ENCODE results near the gene ADGRV1. TPM values are rescaled to one million over a fixed set of nuclear protein-coding genes. Genes with fewer than 3 reads are reported as not detected.
"Not testable (repeated sequence)": the region's sequence is repeated elsewhere in the genome, so short reads cannot be mapped to it uniquely, and the experiment has no call there.

Gene ADGRV1
- total RNA-seq, 1 donor from 2014 or later: 18.2 TPM

- no peak for TF ChIP-seq CTCF (IDR thresholded peaks at IDR 0.05; ENCODE audit: partially characterized antibody, unreplicated experiment)
- H3K9me3 Mint-ChIP-seq (ENCODE audit: unreplicated experiment): peaks cover 4% of the 10 kb centered on the region
- H3K4me3 Mint-ChIP-seq (ENCODE audit: unreplicated experiment): no peak overlapping the region
- peaks cover 10% of the 10 kb centered on the region for H3K27me3 Mint-ChIP-seq (ENCODE audit: unreplicated experiment)
- no peaks in the 10 kb centered on the region for H3K4me1 Mint-ChIP-seq (ENCODE audit: low read depth, unreplicated experiment)
- H3K27ac Mint-ChIP-seq (ENCODE audit: unreplicated experiment): no peak overlapping the region
- no peak for DNase-seq
- peaks cover 5% of the 10 kb centered on the region for H3K36me3 Mint-ChIP-seq (ENCODE audit: unreplicated experiment)
Observed at GRCh38 chr5:90968319-90968718, 409.7 kb downstream of the ADGRV1 start.

GRCh38 chr5:90969945-90970344 is 411.3 kb downstream of the ADGRV1 start:
- not testable (repeated sequence) for H3K27me3 Mint-ChIP-seq (ENCODE audit: unreplicated experiment); H3K9me3 Mint-ChIP-seq (ENCODE audit: unreplicated experiment); H3K4me1 Mint-ChIP-seq (ENCODE audit: low read depth, unreplicated experiment); DNase-seq; H3K36me3 Mint-ChIP-seq (ENCODE audit: unreplicated experiment); H3K4me3 Mint-ChIP-seq (ENCODE audit: unreplicated experiment); H3K27ac Mint-ChIP-seq (ENCODE audit: unreplicated experiment)

- Mint-ChIP-seq H3K36me3 (ENCODE audit: unreplicated experiment) (no peaks in the 10 kb centered on the region), H3K27me3 (ENCODE audit: unreplicated experiment) (no peaks in the 10 kb centered on the region), H3K4me1 (ENCODE audit: low read depth, unreplicated experiment) (no peaks in the 10 kb centered on the region), H3K4me3 (ENCODE audit: unreplicated experiment) (no peak overlapping the region), H3K27ac (ENCODE audit: unreplicated experiment) (no peak overlapping the region), H3K9me3 (ENCODE audit: unreplicated experiment) (no peaks in the 10 kb centered on the region)
- DNase-seq: no peak
- no peak for TF ChIP-seq CTCF (IDR thresholded peaks at IDR 0.05; ENCODE audit: partially characterized antibody, unreplicated experiment)
Observed at GRCh38 chr5:90981177-90981576, 422.6 kb downstream of the ADGRV1 start.

- Mint-ChIP-seq H3K9me3 (ENCODE audit: unreplicated experiment) (no peaks in the 10 kb centered on the region), H3K4me3 (ENCODE audit: unreplicated experiment) (no peak overlapping the region), H3K4me1 (ENCODE audit: low read depth, unreplicated experiment) (no peaks in the 10 kb centered on the region), H3K27ac (ENCODE audit: unreplicated experiment) (no peak overlapping the region), H3K27me3 (ENCODE audit: unreplicated experiment) (no peaks in the 10 kb centered on the region), H3K36me3 (ENCODE audit: unreplicated experiment) (no peaks in the 10 kb centered on the region)
- TF ChIP-seq CTCF (IDR thresholded peaks at IDR 0.05; ENCODE audit: partially characterized antibody, unreplicated experiment): no peak
- DNase-seq: no peak
Observed at GRCh38 chr5:90981821-90982220, 423.2 kb downstream of the ADGRV1 start.

- Mint-ChIP-seq H3K36me3 (ENCODE audit: unreplicated experiment) (no peaks in the 10 kb centered on the region), H3K4me3 (ENCODE audit: unreplicated experiment) (no peak overlapping the region), H3K9me3 (ENCODE audit: unreplicated experiment) (no peaks in the 10 kb centered on the region), H3K27ac (ENCODE audit: unreplicated experiment) (no peak overlapping the region), H3K27me3 (ENCODE audit: unreplicated experiment) (no peaks in the 10 kb centered on the region), H3K4me1 (ENCODE audit: low read depth, unreplicated experiment) (no peaks in the 10 kb centered on the region)
- TF ChIP-seq CTCF (IDR thresholded peaks at IDR 0.05; ENCODE audit: partially characterized antibody, unreplicated experiment): no peak
- no peak for DNase-seq
Observed at GRCh38 chr5:90982576-90982975, 424.0 kb downstream of the ADGRV1 start.

GRCh38 chr5:90983148-90983547 is 424.6 kb downstream of the ADGRV1 start:
- no peak for TF ChIP-seq CTCF (IDR thresholded peaks at IDR 0.05; ENCODE audit: partially characterized antibody, unreplicated experiment)
- DNase-seq: no peak
- no peaks in the 10 kb centered on the region for H3K4me1 Mint-ChIP-seq (ENCODE audit: low read depth, unreplicated experiment)
- no peak overlapping the region for H3K27ac Mint-ChIP-seq (ENCODE audit: unreplicated experiment)
- no peaks in the 10 kb centered on the region for H3K36me3 Mint-ChIP-seq (ENCODE audit: unreplicated experiment)
- H3K9me3 Mint-ChIP-seq (ENCODE audit: unreplicated experiment): no peaks in the 10 kb centered on the region
- H3K4me3 Mint-ChIP-seq (ENCODE audit: unreplicated experiment): no peak overlapping the region
- H3K27me3 Mint-ChIP-seq (ENCODE audit: unreplicated experiment): no peaks in the 10 kb centered on the region

Data from glutamatergic neuron (in vitro differentiated cells).